SU-DHL-6 (cell line): ENCODE measurements around the gene MYO15A.

Experiments used
- H2AFZ ChIP-seq: fragments of 200-600 bp; sonication (generic); 2 replicates; pipeline ENCODE4 v1.6.1; 2014; ENCODE audit warnings: low read depth, mild to moderate bottlenecking, moderate library complexity, mixed read lengths, antibody characterized with exemption, low read length; ENCODE audit not compliant: severe bottlenecking
- H3F3A ChIP-seq: fragments of 200-600 bp; shearing (Covaris generic); 2 replicates; pipeline ENCODE4 v1.6.0; 2016; ENCODE audit warnings: antibody characterized with exemption, mild to moderate bottlenecking; ENCODE audit not compliant: insufficient read depth
- H3K27ac ChIP-seq: fragments of 200-600 bp; sonication (generic); 2 replicates; pipeline ENCODE4 v1.5.1; 2016; ENCODE audit warnings: low read depth, mild to moderate bottlenecking, low read length, moderate library complexity, mixed read lengths
- H3K27me3 ChIP-seq: fragments of 200-600 bp; sonication (generic), shearing (Covaris generic); 2 replicates; pipeline ENCODE4 v1.6.0; 2014; ENCODE audit warnings: mild to moderate bottlenecking, low read length
- H3K36me3 ChIP-seq: fragments of 200-600 bp; sonication (generic); 2 replicates; pipeline ENCODE4 v1.6.1; 2014; ENCODE audit warnings: mild to moderate bottlenecking, low read length, mixed read lengths
- H3K4me2 ChIP-seq: fragments of 300-600, 200-600 bp; shearing (Covaris generic), sonication (generic); 2 replicates; pipeline ENCODE4 v1.6.0; 2014; ENCODE audit warnings: low read length, low read depth, mild to moderate bottlenecking; ENCODE audit not compliant: poor library complexity, severe bottlenecking
- H3K4me3 ChIP-seq: fragments of 200-600 bp; sonication (generic); 2 replicates; pipeline ENCODE4 v1.5.1; 2014; ENCODE audit warnings: antibody characterized with exemption, low read length, mild to moderate bottlenecking, mixed read lengths; ENCODE audit not compliant: insufficient read depth, poor library complexity, severe bottlenecking
- H3K79me2 ChIP-seq: fragments of 200-600 bp; sonication (generic); 2 replicates; pipeline ENCODE4 v1.6.1; 2014; ENCODE audit warnings: mild to moderate bottlenecking, low read length, moderate library complexity; ENCODE audit not compliant: insufficient read depth
- H3K9ac ChIP-seq: fragments of 200-600 bp; sonication (generic); 2 replicates; pipeline ENCODE4 v1.7.0; 2014; ENCODE audit warnings: mild to moderate bottlenecking, low read length
- H3K9me2 ChIP-seq: fragments of 200-600 bp; sonication (generic); replicated peaks from 2 replicates; pipeline ENCODE4 v1.6.1; 2014; ENCODE audit warnings: low read length; ENCODE audit not compliant: insufficient read depth
- H3K9me3 ChIP-seq: fragments of 200-600 bp; sonication (generic); 2 replicates; pipeline ENCODE4 v1.6.1; 2014; ENCODE audit warnings: low read length, mixed read lengths; ENCODE audit not compliant: insufficient read depth
- H4K20me1 ChIP-seq: fragments of 200-600 bp; sonication (generic); 2 replicates; pipeline ENCODE4 v1.6.1; 2014; ENCODE audit warnings: low read depth, mild to moderate bottlenecking, antibody characterized with exemption, low read length, moderate library complexity, mixed read lengths
- EZH2phosphoT487 ChIP-seq: fragments of 200-600 bp; sonication (generic), shearing (Covaris generic); conservative IDR thresholded peaks from 2 replicates; pipeline ENCODE4 v1.6.1; 2018; ENCODE audit warnings: mild to moderate bottlenecking, antibody characterized with exemption, low read length, moderate library complexity, mixed read lengths
- TF ChIP-seq, protein P1 (sequence below): fragments of 200-600 bp; sonication (generic); IDR thresholded peaks from one replicate; pipeline ENCODE4 v1.5.1; 2017; ENCODE audit warnings: antibody characterized with exemption, mild to moderate bottlenecking, low read length, moderate library complexity; ENCODE audit not compliant: insufficient read depth, poor library complexity, severe bottlenecking

The MYO15A gene

DNA sequence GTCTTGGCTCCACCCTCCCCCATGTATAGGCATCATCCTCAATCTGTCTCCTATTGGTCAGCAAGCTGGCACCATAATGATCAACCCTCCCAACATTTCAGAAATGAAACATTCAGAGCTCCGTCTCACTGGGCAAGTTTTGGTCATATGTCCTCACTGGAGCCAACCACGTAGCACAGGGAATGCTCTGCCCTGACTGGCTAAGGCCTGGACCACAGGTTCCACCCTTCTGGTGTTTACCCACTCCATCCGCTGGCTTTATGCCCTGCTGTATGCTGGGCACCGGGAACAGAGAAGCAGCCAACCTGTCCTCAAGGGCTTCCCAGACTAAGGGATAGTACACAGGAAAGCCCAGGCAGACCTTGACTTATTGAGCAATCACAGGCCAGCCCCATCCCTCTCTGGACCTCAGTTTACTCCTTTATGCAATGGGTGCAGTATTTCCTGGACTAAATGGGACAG lies 20.5 kb downstream of the MYO15A start:
- Histone ChIP-seq H4K20me1 (no peaks in the 10 kb centered on the region), H3K79me2 (no peaks in the 10 kb centered on the region), H3K9me3 (no peaks in the 10 kb centered on the region), H3F3A (no peaks in the 10 kb centered on the region), H2AFZ (no peak overlapping the region), H3K36me3 (no peaks in the 10 kb centered on the region), H3K9ac (no peak overlapping the region), H3K4me2 (no peak overlapping the region), H3K9me2 (no peaks in the 10 kb centered on the region), H3K27ac (no peak overlapping the region), H3K27me3 (no peaks in the 10 kb centered on the region), H3K4me3 (no peak overlapping the region)
- TF ChIP-seq, protein P1, sequence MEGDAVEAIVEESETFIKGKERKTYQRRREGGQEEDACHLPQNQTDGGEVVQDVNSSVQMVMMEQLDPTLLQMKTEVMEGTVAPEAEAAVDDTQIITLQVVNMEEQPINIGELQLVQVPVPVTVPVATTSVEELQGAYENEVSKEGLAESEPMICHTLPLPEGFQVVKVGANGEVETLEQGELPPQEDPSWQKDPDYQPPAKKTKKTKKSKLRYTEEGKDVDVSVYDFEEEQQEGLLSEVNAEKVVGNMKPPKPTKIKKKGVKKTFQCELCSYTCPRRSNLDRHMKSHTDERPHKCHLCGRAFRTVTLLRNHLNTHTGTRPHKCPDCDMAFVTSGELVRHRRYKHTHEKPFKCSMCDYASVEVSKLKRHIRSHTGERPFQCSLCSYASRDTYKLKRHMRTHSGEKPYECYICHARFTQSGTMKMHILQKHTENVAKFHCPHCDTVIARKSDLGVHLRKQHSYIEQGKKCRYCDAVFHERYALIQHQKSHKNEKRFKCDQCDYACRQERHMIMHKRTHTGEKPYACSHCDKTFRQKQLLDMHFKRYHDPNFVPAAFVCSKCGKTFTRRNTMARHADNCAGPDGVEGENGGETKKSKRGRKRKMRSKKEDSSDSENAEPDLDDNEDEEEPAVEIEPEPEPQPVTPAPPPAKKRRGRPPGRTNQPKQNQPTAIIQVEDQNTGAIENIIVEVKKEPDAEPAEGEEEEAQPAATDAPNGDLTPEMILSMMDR: no peak
- no peak for TF ChIP-seq EZH2phosphoT487

DNA sequence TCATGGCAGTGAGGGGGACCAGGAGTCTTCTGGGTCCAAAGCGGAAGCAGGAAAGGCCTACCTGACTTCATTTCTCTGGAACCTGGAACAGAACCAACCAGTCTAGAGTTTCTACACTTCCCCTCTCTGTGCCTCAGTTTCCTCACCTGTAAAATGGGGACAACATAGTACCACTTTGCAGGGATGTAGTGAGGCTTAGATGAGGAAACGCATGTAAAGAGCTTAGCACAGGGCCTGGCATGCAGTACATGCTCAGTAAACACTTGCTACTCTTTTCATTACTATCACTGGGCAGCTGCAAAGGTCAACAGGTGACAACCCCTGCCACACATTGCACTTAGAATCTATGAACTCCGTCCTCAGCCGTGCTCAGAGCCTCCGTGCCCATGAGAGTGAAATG lies 24.2 kb downstream of the MYO15A start:
- Histone ChIP-seq H3K4me2 (no peak overlapping the region), H3K9ac (no peak overlapping the region)

DNA sequence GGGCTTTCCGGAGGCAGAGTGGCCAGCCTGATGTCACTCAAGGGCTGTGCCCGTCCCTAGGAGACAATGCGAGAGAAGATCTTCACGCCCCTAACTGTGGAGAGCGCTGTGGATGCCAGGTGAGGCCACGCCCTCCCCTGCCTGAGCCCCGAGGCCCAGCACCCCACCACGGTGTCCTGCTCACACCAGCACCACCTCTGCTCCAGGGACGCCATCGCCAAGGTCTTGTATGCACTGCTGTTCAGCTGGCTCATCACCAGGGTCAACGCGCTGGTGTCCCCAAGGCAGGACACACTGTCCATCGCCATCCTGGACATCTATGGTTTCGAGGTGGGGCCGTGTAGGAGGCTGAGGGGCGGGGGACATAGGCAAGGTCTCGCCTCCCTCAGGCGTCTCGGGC lies 27.8 kb downstream of the MYO15A start:
- H3K27ac ChIP-seq: no peak overlapping the region
- H4K20me1 ChIP-seq: no peaks in the 10 kb centered on the region
- no peak overlapping the region for H3K4me3 ChIP-seq
- H3K36me3 ChIP-seq: no peaks in the 10 kb centered on the region
- H3F3A ChIP-seq: no peaks in the 10 kb centered on the region
- no peaks in the 10 kb centered on the region for H3K9me3 ChIP-seq
- no peak overlapping the region for H2AFZ ChIP-seq
- no peaks in the 10 kb centered on the region for H3K79me2 ChIP-seq
- no peak overlapping the region for H3K9ac ChIP-seq
- H3K27me3 ChIP-seq: no peaks in the 10 kb centered on the region
- H3K9me2 ChIP-seq: no peaks in the 10 kb centered on the region
- no peak overlapping the region for H3K4me2 ChIP-seq
- TF ChIP-seq, protein P1: no peak
- TF ChIP-seq EZH2phosphoT487: no peak

More for the DNA sequence above, 24.2 kb downstream of the MYO15A start:
- no peak for TF ChIP-seq EZH2phosphoT487
- TF ChIP-seq, protein P1: no peak
- Histone ChIP-seq H3K4me3 (no peak overlapping the region), H3K36me3 (no peaks in the 10 kb centered on the region), H3K27me3 (no peaks in the 10 kb centered on the region), H3K79me2 (no peaks in the 10 kb centered on the region), H3K9me2 (no peaks in the 10 kb centered on the region), H3K9me3 (no peaks in the 10 kb centered on the region), H2AFZ (no peak overlapping the region), H3K27ac (no peak overlapping the region), H4K20me1 (no peaks in the 10 kb centered on the region), H3F3A (no peaks in the 10 kb centered on the region)
